Measurements from ENCODE around the gene DHX40.

DHX40 gene

DNA sequence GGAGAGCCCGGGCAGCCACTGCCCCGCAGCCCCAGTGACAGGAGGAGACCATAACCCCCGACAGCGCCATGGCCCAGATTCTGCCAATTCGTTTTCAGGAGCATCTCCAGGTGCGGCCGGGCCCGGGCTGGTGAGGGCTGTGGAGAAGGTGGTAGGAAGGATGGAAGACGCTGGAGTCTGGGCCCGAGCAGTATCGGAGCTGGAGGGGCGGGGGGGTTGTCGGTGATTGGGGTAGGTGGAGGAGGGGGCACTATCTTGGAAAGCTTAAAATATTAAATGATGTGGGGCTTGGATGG, 54.6 kb downstream of the DHX40 start:
- Histone ChIP-seq H3K27ac (replicated peaks) (peak overlapping the region; percentile 98), H3K27me3 (ENCODE audit: insufficient read depth, poor library complexity, severe bottlenecking) (no peaks in the 10 kb centered on the region), H3K4me3 (replicated peaks; ENCODE audit: insufficient read depth, low read length) (peak overlapping the region; percentile 95)
- TF ChIP-seq, protein P1, sequence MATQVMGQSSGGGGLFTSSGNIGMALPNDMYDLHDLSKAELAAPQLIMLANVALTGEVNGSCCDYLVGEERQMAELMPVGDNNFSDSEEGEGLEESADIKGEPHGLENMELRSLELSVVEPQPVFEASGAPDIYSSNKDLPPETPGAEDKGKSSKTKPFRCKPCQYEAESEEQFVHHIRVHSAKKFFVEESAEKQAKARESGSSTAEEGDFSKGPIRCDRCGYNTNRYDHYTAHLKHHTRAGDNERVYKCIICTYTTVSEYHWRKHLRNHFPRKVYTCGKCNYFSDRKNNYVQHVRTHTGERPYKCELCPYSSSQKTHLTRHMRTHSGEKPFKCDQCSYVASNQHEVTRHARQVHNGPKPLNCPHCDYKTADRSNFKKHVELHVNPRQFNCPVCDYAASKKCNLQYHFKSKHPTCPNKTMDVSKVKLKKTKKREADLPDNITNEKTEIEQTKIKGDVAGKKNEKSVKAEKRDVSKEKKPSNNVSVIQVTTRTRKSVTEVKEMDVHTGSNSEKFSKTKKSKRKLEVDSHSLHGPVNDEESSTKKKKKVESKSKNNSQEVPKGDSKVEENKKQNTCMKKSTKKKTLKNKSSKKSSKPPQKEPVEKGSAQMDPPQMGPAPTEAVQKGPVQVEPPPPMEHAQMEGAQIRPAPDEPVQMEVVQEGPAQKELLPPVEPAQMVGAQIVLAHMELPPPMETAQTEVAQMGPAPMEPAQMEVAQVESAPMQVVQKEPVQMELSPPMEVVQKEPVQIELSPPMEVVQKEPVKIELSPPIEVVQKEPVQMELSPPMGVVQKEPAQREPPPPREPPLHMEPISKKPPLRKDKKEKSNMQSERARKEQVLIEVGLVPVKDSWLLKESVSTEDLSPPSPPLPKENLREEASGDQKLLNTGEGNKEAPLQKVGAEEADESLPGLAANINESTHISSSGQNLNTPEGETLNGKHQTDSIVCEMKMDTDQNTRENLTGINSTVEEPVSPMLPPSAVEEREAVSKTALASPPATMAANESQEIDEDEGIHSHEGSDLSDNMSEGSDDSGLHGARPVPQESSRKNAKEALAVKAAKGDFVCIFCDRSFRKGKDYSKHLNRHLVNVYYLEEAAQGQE (IDR thresholded peaks at IDR 0.05; ENCODE audit: insufficient replicate concordance, low read depth), result no peak
- TF ChIP-seq POLR2AphosphoS5 (IDR thresholded peaks at IDR 0.05; ENCODE audit: low read depth) (no peak; the same call in 1 of the 2 replicates), SPI1 (IDR thresholded peaks at IDR 0.05; ENCODE audit: borderline replicate concordance, low read depth) (no peak), GABPA (IDR thresholded peaks at IDR 0.05; ENCODE audit: low read depth) (no peak)
- TF ChIP-seq, protein P2, sequence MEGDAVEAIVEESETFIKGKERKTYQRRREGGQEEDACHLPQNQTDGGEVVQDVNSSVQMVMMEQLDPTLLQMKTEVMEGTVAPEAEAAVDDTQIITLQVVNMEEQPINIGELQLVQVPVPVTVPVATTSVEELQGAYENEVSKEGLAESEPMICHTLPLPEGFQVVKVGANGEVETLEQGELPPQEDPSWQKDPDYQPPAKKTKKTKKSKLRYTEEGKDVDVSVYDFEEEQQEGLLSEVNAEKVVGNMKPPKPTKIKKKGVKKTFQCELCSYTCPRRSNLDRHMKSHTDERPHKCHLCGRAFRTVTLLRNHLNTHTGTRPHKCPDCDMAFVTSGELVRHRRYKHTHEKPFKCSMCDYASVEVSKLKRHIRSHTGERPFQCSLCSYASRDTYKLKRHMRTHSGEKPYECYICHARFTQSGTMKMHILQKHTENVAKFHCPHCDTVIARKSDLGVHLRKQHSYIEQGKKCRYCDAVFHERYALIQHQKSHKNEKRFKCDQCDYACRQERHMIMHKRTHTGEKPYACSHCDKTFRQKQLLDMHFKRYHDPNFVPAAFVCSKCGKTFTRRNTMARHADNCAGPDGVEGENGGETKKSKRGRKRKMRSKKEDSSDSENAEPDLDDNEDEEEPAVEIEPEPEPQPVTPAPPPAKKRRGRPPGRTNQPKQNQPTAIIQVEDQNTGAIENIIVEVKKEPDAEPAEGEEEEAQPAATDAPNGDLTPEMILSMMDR (IDR thresholded peaks at IDR 0.05; ENCODE audit: insufficient read depth, low read length), result no peak
- DNase-seq (ENCODE audit: low read depth in 1 of 2, low spot score in 1 of 2), result no peak

DNA sequence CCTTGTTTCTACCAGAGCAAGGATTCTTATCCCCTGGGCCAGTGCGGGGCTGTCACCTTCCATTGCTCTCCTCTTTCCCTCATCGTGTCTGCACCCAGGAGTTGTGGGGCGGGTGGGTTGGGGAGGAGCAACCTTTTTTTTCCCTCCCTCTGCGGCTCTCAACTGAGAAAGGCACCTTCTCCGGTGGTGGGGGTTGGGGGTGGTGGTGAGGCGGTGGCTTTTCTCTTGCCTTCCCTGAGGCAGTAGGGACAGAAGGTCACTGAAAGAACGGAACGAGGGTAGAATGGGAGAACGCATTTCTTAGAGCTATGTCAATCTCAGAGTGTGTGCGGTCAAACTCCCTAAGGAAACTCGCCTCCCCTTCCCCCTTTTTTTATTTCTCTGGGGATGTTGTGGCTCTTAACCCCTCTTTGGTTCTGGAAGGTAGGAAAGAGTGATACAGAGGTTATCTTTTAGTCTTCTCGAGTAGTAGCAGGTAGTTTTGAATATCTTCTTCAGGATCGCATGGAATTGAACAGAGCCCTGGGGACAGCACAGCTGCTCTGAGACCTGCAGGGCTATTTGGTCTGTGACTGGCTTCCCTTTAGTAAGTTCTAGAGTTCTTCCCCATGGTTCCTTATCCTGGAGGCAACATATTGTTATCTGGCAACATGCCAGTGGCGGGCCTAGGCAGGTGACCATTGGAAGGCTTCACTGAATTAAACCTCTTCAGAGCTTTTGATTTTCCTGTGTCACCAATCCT, 55.3 kb downstream of the DHX40 start:
- H3K27me3 ChIP-seq (ENCODE audit: insufficient read depth, poor library complexity, severe bottlenecking), result no peaks in the 10 kb centered on the region
- DNase-seq (ENCODE audit: low read depth in 1 of 2, low spot score in 1 of 2), result peak; percentile 45 to 71
- H3K27ac ChIP-seq (replicated peaks), result peak overlapping the region; percentile 98

DNA sequence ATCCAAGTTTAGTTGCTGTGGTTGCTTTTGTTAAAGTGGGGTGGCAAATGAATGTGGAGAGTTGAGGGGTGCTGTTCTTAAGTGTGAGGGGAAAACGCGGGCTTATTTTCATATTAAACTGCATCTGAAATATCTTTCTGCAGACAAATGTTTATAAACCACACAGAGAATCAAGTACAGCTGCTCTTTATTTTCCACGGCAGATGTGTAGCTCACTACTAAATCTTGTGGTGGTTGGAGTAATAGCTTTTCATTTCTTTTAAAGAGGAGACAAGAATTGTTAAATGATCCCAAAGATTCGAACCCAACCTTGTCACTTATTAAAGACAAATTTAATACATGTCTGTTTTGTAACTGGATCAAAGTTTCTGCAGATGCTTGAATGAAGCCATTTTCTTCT, 56.4 kb downstream of the DHX40 start:
- Histone ChIP-seq H3K4me3 (replicated peaks; ENCODE audit: insufficient read depth, low read length) (peak overlapping the region; percentile 95), H3K27ac (replicated peaks) (no peak overlapping the region), H3K27me3 (ENCODE audit: insufficient read depth, poor library complexity, severe bottlenecking) (no peaks in the 10 kb centered on the region)
- TF ChIP-seq GABPA (IDR thresholded peaks at IDR 0.05; ENCODE audit: low read depth) (no peak), SPI1 (IDR thresholded peaks at IDR 0.05; ENCODE audit: borderline replicate concordance, low read depth) (no peak), POLR2AphosphoS5 (IDR thresholded peaks at IDR 0.05; ENCODE audit: low read depth) (no peak)
- TF ChIP-seq, protein P2 (IDR thresholded peaks at IDR 0.05; ENCODE audit: insufficient read depth, low read length), result no peak
- TF ChIP-seq, protein P1 (IDR thresholded peaks at IDR 0.05; ENCODE audit: insufficient replicate concordance, low read depth), result no peak
- DNase-seq (ENCODE audit: low read depth in 1 of 2, low spot score in 1 of 2), result no peak

More for the DNA sequence above, 55.3 kb downstream of the DHX40 start:
- no peak for TF ChIP-seq SPI1 (IDR thresholded peaks at IDR 0.05; ENCODE audit: borderline replicate concordance, low read depth)
- TF ChIP-seq GABPA (IDR thresholded peaks at IDR 0.05; ENCODE audit: low read depth), result no peak
- TF ChIP-seq, protein P1 (IDR thresholded peaks at IDR 0.05; ENCODE audit: insufficient replicate concordance, low read depth), result no peak
- TF ChIP-seq, protein P2 (IDR thresholded peaks at IDR 0.05; ENCODE audit: insufficient read depth, low read length), result no peak
- no peak for TF ChIP-seq POLR2AphosphoS5 (IDR thresholded peaks at IDR 0.05; ENCODE audit: low read depth)
- peak overlapping the region; percentile 95 for H3K4me3 ChIP-seq (replicated peaks; ENCODE audit: insufficient read depth, low read length)

All from HL-60 (cell line).